ENCODE measurements around the gene NBEAL2.
A peak's percentile ranks its signal among the peaks of the same experiment; 100 is the strongest.

Gene NBEAL2

GRCh38 chr3:46978985-46979944, at the start of gene NBEAL2:
TSS of gene NBEAL2 (plus strand) at chr3:46979666. CDS start at chr3:46979862, 196 bp downstream.
- H3K36me3 ChIP-seq (ENCODE audit: control insufficient read depth in 2 of 2, insufficient read depth in 2 of 2, low read length in 2 of 2), result no peaks in the 10 kb centered on the region
- no peaks in the 10 kb centered on the region for H3K9me3 ChIP-seq (ENCODE audit: control insufficient read depth in 2 of 2, low read length in 2 of 2)
- H3K4me1 ChIP-seq (ENCODE audit: control insufficient read depth in 2 of 2, insufficient read depth in 2 of 2, low read length in 2 of 2), result peaks cover 33 to 45% of the 10 kb centered on the region in 2 donors
- peak within 1 kb of the TSS; percentile 81 to 89 for H3K4me3 ChIP-seq (ENCODE audit: low read length in 2 of 2)
- peak within 1 kb of the TSS; percentile 97 for H3K9ac ChIP-seq (ENCODE audit: low read depth in 1 of 2, low read length in 2 of 2)
- H3K27me3 ChIP-seq (ENCODE audit: control insufficient read depth in 2 of 2, insufficient read depth in 2 of 2, low read length in 2 of 2), result no peaks in the 10 kb centered on the region
- peak within 1 kb of the TSS; percentile 89 to 90 for H3K27ac ChIP-seq (ENCODE audit: low read depth in 2 of 2, low read length in 2 of 2)

GRCh38 chr3:46930166-46930944, 49.1 kb upstream of the NBEAL2 start:
- Histone ChIP-seq H3K4me3 (ENCODE audit: low read length in 2 of 2) (no peak overlapping the region), H3K4me1 (ENCODE audit: control insufficient read depth in 2 of 2, insufficient read depth in 2 of 2, low read length in 2 of 2) (peaks cover 79 to 80% of the 10 kb centered on the region in 2 donors), H3K36me3 (ENCODE audit: control insufficient read depth in 2 of 2, insufficient read depth in 2 of 2, low read length in 2 of 2) (peaks cover 15 to 16% of the 10 kb centered on the region in 2 donors), H3K9me3 (ENCODE audit: control insufficient read depth in 2 of 2, low read length in 2 of 2) (no peaks in the 10 kb centered on the region), H3K9ac (ENCODE audit: low read depth in 1 of 2, low read length in 2 of 2) (peak overlapping the region in 1 of 2 donors; percentile 12), H3K27ac (ENCODE audit: low read depth in 2 of 2, low read length in 2 of 2) (peak overlapping the region; percentile 73 to 76), H3K27me3 (ENCODE audit: control insufficient read depth in 2 of 2, insufficient read depth in 2 of 2, low read length in 2 of 2) (no peaks in the 10 kb centered on the region)

GRCh38 chr3:46930945-46931403, 48.5 kb upstream of the NBEAL2 start:
- no peak overlapping the region for H3K4me3 ChIP-seq (ENCODE audit: low read length in 2 of 2)
- peak overlapping the region; percentile 73 to 76 for H3K27ac ChIP-seq (ENCODE audit: low read depth in 2 of 2, low read length in 2 of 2)
- peaks cover 81 to 83% of the 10 kb centered on the region in 2 donors for H3K4me1 ChIP-seq (ENCODE audit: control insufficient read depth in 2 of 2, insufficient read depth in 2 of 2, low read length in 2 of 2)
- no peaks in the 10 kb centered on the region for H3K27me3 ChIP-seq (ENCODE audit: control insufficient read depth in 2 of 2, insufficient read depth in 2 of 2, low read length in 2 of 2)
- H3K36me3 ChIP-seq (ENCODE audit: control insufficient read depth in 2 of 2, insufficient read depth in 2 of 2, low read length in 2 of 2), result peaks cover 13 to 14% of the 10 kb centered on the region in 2 donors
- H3K9ac ChIP-seq (ENCODE audit: low read depth in 1 of 2, low read length in 2 of 2), result no peak overlapping the region
- no peaks in the 10 kb centered on the region for H3K9me3 ChIP-seq (ENCODE audit: control insufficient read depth in 2 of 2, low read length in 2 of 2)

- H3K27me3 ChIP-seq (ENCODE audit: control insufficient read depth in 2 of 2, insufficient read depth in 2 of 2, low read length in 2 of 2), result no peaks in the 10 kb centered on the region
- H3K4me1 ChIP-seq (ENCODE audit: control insufficient read depth in 2 of 2, insufficient read depth in 2 of 2, low read length in 2 of 2), result peaks cover 73 to 84% of the 10 kb centered on the region in 2 donors
- no peak overlapping the region for H3K4me3 ChIP-seq (ENCODE audit: low read length in 2 of 2)
- peaks cover 12 to 18% of the 10 kb centered on the region in 2 donors for H3K36me3 ChIP-seq (ENCODE audit: control insufficient read depth in 2 of 2, insufficient read depth in 2 of 2, low read length in 2 of 2)
- no peaks in the 10 kb centered on the region for H3K9me3 ChIP-seq (ENCODE audit: control insufficient read depth in 2 of 2, low read length in 2 of 2)
- peak overlapping the region in 1 of 2 donors; percentile 36 for H3K9ac ChIP-seq (ENCODE audit: low read depth in 1 of 2, low read length in 2 of 2)
- H3K27ac ChIP-seq (ENCODE audit: low read depth in 2 of 2, low read length in 2 of 2), result peak overlapping the region; percentile 73 to 76
Measured at GRCh38 chr3:46931631-46932331, 47.7 kb upstream of the NBEAL2 start.

GRCh38 chr3:46932455-46933225, 46.8 kb upstream of the NBEAL2 start:
- H3K36me3 ChIP-seq (ENCODE audit: control insufficient read depth in 2 of 2, insufficient read depth in 2 of 2, low read length in 2 of 2), result peaks cover 18 to 19% of the 10 kb centered on the region in 2 donors
- H3K27me3 ChIP-seq (ENCODE audit: control insufficient read depth in 2 of 2, insufficient read depth in 2 of 2, low read length in 2 of 2), result no peaks in the 10 kb centered on the region
- peak overlapping the region; percentile 73 to 76 for H3K27ac ChIP-seq (ENCODE audit: low read depth in 2 of 2, low read length in 2 of 2)
- H3K4me1 ChIP-seq (ENCODE audit: control insufficient read depth in 2 of 2, insufficient read depth in 2 of 2, low read length in 2 of 2), result peaks cover 65 to 75% of the 10 kb centered on the region in 2 donors
- peak overlapping the region; percentile 28 to 31 for H3K9ac ChIP-seq (ENCODE audit: low read depth in 1 of 2, low read length in 2 of 2)
- no peaks in the 10 kb centered on the region for H3K9me3 ChIP-seq (ENCODE audit: control insufficient read depth in 2 of 2, low read length in 2 of 2)
- no peak overlapping the region for H3K4me3 ChIP-seq (ENCODE audit: low read length in 2 of 2)

GRCh38 chr3:46933261-46933660, 46.2 kb upstream of the NBEAL2 start:
- Histone ChIP-seq H3K27ac (ENCODE audit: low read depth in 2 of 2, low read length in 2 of 2) (peak overlapping the region; percentile 73 to 76), H3K4me1 (ENCODE audit: control insufficient read depth in 2 of 2, insufficient read depth in 2 of 2, low read length in 2 of 2) (peaks cover 61 to 71% of the 10 kb centered on the region in 2 donors), H3K9me3 (ENCODE audit: control insufficient read depth in 2 of 2, low read length in 2 of 2) (no peaks in the 10 kb centered on the region), H3K36me3 (ENCODE audit: control insufficient read depth in 2 of 2, insufficient read depth in 2 of 2, low read length in 2 of 2) (peaks cover 23 to 24% of the 10 kb centered on the region in 2 donors), H3K4me3 (ENCODE audit: low read length in 2 of 2) (no peak overlapping the region), H3K27me3 (ENCODE audit: control insufficient read depth in 2 of 2, insufficient read depth in 2 of 2, low read length in 2 of 2) (no peaks in the 10 kb centered on the region), H3K9ac (ENCODE audit: low read depth in 1 of 2, low read length in 2 of 2) (peak overlapping the region in 1 of 2 donors; percentile 27)

GRCh38 chr3:46934072-46934471, 45.4 kb upstream of the NBEAL2 start:
- peaks cover 24 to 28% of the 10 kb centered on the region in 2 donors for H3K36me3 ChIP-seq (ENCODE audit: control insufficient read depth in 2 of 2, insufficient read depth in 2 of 2, low read length in 2 of 2)
- peaks cover 56 to 72% of the 10 kb centered on the region in 2 donors for H3K4me1 ChIP-seq (ENCODE audit: control insufficient read depth in 2 of 2, insufficient read depth in 2 of 2, low read length in 2 of 2)
- no peaks in the 10 kb centered on the region for H3K9me3 ChIP-seq (ENCODE audit: control insufficient read depth in 2 of 2, low read length in 2 of 2)
- H3K4me3 ChIP-seq (ENCODE audit: low read length in 2 of 2), result no peak overlapping the region
- H3K27ac ChIP-seq (ENCODE audit: low read depth in 2 of 2, low read length in 2 of 2), result peak overlapping the region in 1 of 2 donors; percentile 19
- no peak overlapping the region for H3K9ac ChIP-seq (ENCODE audit: low read depth in 1 of 2, low read length in 2 of 2)
- no peaks in the 10 kb centered on the region for H3K27me3 ChIP-seq (ENCODE audit: control insufficient read depth in 2 of 2, insufficient read depth in 2 of 2, low read length in 2 of 2)

- no peaks in the 10 kb centered on the region for H3K9me3 ChIP-seq (ENCODE audit: control insufficient read depth in 2 of 2, low read length in 2 of 2)
- peak overlapping the region; percentile 40 to 49 for H3K27ac ChIP-seq (ENCODE audit: low read depth in 2 of 2, low read length in 2 of 2)
- peaks cover 24 to 32% of the 10 kb centered on the region in 2 donors for H3K36me3 ChIP-seq (ENCODE audit: control insufficient read depth in 2 of 2, insufficient read depth in 2 of 2, low read length in 2 of 2)
- H3K4me1 ChIP-seq (ENCODE audit: control insufficient read depth in 2 of 2, insufficient read depth in 2 of 2, low read length in 2 of 2), result peaks cover 54 to 67% of the 10 kb centered on the region in 2 donors
- no peaks in the 10 kb centered on the region for H3K27me3 ChIP-seq (ENCODE audit: control insufficient read depth in 2 of 2, insufficient read depth in 2 of 2, low read length in 2 of 2)
- no peak overlapping the region for H3K9ac ChIP-seq (ENCODE audit: low read depth in 1 of 2, low read length in 2 of 2)
- H3K4me3 ChIP-seq (ENCODE audit: low read length in 2 of 2), result no peak overlapping the region
Measured at GRCh38 chr3:46934498-46935167, 44.8 kb upstream of the NBEAL2 start.

Data from mucosa of rectum (tissue), 2 donors.